CMK (cell line): ENCODE measurements around the gene EPDR1.
"Not testable (repeated sequence)": the region's sequence is repeated elsewhere in the genome, so short reads cannot be mapped to it uniquely, and the experiment has no call there.

Experiments used
- DNase-seq: peaks from one replicate; pipeline ENCODE4 v3.0.0-alpha.2; 2010; ENCODE audit warnings: low read depth

Gene EPDR1

DNA sequence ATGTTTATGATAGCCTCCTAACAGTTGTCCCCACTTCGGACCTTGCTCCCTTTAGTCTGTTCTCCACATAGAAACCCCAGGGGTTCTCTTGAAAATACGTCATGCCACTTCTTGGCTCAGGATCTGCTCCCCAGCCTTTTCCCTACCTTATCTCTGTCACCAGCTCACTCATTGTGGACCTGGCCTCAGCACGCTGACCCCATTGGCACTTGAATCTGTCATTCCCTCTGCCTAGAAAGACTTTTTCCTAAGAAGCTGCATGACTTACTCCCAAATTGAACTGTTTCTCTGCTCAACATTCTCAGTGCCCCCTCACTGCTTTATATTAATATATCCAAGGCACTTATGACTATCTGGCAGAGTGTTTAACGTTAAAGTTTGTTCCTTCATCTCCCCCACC lies 8.4 kb downstream of the EPDR1 start:
- no peak for DNase-seq

DNA sequence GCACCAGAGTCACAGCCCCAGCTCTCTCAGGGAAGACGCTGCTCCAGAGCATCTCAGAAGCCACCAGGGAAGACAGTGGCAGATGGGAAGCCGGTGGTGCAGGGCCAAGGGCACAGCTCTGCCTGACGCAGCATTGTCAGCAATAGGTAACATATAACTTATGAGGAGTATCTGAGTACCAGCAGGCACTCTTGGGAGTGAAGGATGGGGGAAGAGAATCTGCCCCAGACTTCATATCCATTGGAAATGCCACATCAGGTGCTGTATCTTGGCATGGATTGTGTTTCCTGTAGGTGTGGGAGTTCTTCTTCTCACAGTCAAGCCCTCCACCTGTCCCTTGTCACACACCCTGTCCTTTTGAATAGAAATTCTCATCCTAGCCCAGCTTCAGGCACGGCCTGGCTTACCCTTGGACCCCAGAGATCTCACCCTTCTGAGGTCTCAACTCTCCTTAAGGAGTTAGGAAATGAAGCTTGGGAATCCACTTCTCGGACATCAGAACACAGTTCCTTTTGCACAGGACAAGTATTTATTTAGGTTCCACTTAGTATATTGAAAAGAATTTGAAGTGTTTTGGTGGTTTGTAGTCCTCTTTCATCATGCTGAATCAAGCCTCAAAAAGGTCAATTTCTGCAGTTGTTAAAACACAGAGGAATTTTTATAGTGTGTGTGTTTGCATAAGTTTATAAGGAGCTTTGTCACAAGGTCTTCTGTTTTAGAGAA lies 9.9 kb downstream of the EPDR1 start:
- no peak for DNase-seq

DNA sequence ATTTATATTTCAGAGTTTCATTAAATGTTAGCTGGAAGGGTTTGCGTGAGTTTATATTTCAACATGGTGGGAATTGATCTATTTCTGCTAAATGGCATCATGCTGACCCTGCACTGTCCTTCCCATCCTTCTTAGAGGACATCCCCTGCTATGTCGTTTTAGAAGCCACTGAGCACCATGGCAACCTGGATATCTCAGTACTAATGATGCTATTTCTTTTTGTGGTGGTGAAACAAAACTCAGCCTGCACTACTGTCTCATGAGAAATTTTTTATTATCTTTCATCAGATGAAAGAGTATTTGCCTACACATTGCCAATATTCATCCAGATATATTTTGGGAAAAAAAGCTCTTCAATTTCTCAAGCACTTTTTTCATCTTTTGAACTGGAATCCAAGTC lies 12.1 kb downstream of the EPDR1 start:
- no peak for DNase-seq

DNA sequence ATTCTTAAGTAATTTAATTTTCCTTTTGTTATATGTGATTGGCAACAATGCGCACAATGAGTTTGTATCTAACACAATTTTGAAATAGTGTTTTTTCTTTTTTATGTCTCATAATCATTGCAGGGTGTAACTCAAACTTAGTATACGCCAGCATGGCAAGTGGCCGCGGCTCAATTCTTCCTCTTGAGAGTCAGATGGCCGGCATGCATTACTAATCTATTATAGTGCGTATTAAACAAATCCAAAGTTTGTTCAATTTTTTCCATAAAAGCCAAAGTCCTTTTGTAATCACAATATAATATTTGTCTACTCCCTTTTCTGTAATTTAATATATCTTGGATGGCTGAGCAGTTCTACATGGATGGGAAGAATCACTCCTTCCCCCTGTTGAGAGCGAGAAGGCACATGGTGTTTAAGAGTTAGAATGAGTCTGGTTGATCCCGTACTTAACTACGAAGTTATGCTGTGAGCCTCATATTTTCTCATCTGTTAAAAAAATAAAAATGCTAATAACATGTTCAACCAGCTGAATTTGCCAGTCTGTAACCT lies 12.7 kb downstream of the EPDR1 start:
- DNase-seq: no peak

DNA sequence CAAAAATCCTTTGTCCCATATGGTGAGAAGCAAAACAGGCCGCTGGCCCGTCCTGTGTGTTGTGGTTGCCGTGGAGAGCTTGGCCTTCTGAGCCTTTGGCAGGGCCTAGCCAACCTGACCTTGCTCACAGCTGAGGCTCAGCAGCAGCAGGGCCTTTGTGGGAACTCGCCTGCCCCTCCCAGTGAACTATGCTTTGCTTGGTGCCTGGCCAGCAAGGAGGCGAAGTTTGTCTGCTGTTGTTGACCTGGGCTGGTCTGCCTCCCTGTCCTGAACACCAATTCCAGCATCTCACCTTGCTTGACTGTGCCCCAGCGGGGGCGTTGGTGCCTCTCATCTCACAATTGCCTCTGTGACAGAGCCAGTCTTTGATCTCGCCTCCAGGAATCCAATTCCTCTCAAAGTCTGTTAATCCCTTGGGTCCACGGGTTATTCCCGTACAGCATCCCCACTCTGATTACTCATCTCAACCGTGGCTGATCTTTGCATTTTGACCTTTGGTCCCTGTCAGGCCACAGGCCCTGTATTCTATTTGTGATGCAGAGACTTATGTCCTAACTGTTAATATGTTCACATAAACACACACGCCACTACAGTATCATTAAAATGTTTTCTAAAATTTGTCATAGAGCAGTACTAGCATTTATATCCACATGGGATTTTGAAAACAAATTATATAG lies 22.6 kb downstream of the EPDR1 start:
- DNase-seq: no peak

DNA sequence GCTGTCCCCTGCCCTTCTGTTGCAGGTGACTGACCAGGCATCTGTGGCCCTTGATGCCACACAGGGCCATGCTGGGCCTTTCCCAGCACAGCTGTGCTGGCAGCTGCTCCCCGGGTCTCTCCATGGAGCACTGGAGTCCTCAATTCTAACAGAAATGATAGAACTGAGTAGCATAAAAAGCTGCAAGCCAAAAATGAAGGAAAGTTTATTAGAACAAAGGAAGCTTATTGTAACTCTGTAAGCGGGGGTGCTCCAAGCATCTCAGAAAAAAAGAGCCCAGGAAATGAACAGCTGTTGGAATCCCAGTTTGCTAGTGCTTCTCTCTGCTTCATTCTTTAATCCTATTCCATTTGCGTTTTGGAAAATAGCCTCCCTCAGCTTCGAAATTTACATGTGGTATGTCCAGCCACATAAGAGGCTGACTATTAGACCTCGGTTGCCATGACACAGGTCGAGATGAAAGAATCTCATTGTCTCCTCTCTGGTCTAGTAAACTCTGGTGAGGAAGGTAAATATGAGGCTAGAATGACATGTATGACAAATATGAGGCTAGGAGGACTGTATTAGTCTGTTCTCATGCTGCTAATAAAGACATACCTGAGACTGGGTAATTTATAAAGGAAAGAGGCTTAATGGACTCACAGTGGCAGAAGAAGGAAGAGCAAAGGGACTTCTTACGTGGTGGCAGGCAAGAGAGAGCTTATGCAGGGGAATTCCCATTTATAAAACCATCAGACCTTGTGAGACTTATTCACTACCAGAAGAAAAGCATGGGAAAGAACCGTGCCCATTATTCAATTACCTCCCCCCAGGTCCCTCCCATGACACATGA lies 23.7 kb downstream of the EPDR1 start:
- no peak for DNase-seq

DNA sequence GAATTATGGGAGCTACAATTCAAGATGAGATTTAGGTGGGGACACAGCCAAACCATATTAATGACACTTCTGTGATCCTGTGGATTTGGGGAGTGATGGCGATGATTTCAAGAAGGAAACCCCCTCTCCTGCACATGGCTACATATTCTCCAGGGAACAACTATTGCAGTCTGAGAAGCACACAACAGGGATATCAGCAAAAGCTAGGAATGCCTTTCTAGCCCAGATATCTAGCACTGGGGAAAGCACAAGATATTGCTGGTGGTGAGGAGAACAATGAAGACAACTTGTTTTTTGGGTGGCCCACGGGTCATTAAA lies 24.3 kb downstream of the EPDR1 start:
- DNase-seq: no peak

DNA sequence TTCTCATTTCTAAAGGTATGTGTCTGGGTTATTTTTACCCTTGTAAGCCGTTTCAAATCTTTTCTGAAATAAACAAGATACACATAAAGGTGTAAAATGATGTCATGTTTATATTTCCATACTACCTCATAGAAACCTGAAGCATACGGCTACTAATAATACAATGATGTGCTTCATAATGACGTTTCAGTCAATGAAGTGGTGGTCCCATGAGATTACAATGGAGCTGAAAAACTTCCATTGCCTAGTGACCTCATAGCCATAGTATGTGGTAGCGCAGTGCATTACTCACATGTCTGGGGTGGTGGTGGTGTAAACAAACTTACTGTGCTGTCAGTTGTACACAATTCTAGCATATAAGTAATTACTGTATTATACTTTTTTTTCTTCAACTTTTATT lies 24.9 kb downstream of the EPDR1 start:
- no peak for DNase-seq

DNA sequence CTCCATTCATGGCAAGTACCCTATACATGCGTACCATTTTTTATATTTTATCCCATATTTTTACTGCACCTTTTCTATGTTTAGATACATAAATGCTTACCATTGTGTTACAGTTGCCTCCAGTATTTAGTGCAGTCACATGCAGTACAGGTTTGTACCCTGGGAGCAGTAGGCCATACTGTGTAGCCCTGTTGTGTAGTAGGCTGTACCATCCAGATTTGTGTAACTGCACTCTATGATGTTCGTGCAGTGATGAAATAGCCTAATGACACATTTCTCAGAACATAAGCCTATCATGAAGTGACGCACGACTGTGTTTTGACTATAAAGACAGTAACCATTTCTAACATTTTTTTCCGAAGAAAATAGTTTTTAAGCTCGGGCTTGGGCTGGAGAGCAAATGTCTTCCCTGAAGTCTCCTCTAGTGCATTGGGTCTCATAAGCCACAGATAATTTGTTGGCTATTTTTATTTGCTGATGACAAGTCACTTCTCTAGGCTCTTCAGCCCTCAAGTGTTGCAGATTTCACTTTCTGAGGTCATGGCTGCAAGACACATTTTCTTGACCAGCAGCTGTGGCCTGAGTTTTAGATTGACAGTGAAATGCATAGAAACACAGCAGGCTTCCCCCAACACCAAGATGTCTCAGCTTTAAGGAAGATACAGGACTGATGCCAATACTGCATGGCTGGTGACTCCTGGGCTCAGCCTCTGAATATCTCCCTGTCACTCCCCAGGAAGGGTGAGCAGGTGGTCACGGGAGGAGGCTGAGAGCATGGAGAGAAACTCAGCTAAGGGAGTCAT lies 26.9 kb downstream of the EPDR1 start:
- DNase-seq: no peak

DNA sequence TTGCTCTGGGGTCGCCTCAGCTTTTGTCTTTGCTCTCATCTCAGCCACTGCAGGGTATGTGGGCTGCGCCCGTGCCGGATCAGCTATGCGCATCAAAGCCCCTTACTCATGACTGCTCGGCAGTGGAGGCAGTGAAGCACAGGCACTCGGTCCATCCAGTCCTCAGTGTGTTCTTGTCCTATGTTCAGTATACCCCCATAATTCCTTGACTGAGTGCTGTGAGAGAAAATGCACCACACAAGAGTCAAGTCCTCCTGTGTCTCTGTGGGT lies 27.4 kb downstream of the EPDR1 start:
- no peak for DNase-seq

DNA sequence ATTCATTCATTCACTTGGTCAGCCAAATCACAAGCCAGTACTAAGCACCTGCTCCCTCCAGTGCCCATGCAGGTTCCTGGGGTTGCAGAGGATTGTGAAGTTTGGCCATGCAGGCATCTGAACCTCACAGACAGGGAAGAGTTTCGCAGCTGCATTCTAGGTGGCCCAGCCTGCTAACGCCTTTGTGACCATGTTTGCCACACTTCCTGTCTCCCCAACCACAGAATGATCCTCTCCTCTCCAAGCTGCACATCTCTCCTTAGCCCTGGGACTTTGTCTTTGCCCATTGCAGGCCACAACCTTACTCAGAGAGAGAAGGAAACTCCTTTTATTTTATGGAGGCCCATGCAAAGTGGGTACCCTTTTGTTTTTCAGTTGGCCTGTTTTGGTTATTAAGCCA lies 31.8 kb downstream of the EPDR1 start:
- peak; percentile 14 for DNase-seq

DNA sequence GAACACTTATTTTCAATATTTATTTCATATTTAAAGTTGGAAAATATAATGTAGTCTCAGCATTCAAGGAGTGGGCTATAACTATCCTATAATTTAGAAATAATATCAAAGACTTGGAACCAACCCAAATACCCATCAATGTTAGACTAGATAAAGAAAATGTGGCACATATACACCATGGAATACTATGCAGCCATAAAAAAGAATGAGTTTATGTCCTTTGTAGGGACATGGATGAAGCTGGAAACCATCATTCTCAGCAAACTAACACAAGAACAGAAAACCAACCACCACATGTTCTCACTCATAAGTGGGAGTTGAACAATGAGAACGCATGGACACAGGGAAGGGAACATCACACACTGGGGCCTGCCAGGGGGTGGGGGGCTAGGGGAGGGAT lies 33.8 kb downstream of the EPDR1 start:
- not testable (repeated sequence) for DNase-seq

DNA sequence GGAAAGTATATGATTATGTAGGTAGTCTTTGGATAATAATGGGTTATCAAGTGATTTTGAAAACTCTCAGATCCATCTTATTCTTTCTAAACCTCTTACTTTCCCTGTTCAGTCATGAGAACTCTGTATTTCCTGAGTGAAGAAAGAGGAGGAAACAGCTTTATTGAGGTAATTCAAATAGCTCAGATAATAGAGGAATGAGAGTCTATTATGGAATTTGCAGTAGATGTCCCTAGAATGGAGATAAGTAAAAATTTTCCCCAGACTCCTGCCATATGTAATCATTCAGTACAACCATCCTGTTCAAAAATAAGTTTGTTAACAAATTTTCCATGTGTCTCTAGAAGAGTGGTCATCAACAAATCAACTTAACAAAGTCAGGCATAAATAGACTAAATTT lies 36.4 kb downstream of the EPDR1 start:
- no peak for DNase-seq

DNA sequence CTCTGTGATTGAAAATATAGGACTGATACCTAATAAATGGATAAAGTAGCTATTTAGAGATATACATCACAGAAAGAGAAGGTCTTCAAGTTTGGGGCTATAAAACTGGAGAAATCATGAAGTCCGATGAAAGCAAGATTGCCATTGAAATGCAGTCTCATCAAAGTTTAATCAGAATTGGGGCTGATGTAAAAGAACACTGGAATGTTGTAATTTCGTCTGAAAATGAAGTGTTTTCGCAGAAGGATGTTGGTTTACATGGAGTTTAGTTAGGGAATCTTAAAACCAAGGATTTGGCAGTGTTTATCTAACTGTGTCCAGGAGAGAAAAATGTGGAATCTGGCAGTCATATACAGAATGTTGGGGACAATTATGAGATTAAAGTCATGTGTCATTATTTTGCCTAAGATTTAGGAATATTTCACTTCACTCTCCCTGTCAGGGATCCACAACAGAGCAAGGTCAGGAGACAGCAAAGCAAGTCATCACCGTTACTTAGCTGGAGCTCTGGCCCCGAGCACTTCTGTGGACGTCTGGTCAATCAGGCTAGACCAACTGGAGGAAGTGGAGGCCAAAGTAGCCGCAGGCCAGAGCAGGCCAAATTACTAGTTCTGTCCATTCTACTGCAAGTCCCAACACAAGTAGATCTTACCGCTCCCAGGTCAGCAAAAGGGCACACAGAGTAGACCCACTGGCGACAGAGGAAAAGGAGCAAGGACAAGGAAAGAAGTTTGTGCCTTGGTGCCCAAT lies 37.0 kb downstream of the EPDR1 start:
- DNase-seq: no peak

DNA sequence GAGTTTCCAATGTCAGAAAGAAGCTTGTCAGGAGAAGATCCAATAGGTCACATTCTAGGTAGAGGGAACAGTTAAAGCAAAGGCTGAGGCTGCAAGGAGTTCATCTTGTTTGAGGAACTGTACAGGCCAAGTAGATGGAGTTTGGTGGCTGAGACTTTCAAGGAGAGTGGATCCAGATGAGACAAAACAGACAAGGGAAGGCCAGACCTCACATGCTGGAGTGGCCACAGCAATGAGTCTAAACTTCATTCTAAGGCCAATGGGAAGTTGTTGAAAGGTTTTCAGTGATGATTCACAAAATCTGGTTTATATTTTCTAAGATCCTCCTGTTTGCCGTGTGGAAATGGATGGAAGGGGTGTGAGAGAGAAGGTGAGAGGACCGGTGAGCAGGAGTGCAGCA lies 40.0 kb downstream of the EPDR1 start:
- DNase-seq: no peak

DNA sequence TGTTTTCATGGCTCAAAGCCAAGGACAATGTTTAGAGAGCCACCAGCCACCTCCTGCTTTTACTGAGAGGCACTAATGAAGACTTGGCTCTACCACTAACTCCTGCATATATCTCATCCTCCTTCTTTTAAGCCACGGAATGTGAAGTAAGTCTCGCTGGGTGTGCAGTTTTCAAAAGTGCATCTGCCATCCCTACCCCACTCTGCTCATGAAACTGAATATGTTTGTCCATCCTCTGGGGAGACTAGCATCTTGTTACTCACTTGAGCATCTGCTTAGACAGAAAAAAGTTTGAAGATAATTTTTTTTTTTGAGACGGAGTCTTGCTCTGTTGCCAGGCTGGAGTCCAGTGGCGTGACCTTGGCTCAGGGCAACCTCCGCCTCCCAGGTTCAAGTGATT lies 40.8 kb downstream of the EPDR1 start:
- DNase-seq: no peak

DNA sequence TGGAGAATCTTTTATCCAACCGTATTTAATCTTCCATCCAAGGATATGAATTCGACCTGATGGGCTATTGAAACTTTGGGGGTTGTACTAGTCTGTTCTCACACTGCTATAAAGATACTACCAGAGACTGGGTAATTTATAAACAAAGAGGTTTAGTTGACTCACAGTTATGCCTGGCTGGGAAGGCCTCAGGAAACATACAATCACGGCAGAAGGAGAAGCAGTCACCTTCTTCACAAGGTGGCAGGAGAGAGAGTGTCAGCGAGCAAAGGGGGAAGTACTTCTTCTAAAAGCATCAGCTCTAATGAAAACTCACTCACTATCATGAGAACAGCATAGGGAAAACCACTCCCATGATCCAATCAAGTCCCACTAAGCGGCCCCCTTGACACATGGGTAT lies 43.8 kb downstream of the EPDR1 start:
- no peak for DNase-seq

DNA sequence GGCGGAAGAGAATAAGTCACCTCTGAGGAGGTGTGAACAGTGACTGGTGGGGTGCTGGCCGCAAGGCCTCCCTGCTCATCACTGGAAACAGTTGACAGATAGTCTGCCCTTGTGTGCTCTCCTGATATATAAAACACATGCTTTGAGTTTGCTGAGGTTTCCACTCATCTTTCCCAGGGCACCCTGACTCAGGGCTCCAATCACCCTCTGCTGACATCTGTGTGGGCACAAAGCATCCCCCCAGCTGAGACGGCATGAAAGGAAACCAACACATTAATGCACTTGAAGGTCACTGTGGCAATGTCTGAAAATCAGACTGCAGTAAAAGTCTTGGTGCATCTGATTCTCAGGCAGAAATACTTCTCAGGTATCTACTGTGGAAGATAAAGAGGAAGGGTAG lies 49.8 kb downstream of the EPDR1 start:
- no peak for DNase-seq

DNA sequence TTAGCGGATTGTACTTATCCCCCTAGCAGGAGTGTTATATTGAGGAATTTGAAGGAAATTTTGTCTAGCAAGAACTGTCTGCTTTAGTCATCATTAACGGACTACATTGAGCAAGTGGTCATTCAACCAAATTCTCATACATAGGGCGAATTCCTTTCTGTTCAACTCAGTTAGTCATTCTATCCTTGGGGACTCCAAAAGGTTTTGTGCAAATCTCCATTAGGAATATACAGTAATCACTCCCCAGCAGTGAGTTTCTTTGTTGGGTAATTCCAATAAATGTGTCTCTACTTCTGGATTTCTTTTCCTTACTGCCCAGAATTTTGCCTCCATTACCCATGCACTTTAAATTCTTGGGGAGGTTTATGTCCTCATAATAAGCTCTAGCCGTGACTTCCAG lies 51.1 kb downstream of the EPDR1 start:
- DNase-seq: no peak

DNA sequence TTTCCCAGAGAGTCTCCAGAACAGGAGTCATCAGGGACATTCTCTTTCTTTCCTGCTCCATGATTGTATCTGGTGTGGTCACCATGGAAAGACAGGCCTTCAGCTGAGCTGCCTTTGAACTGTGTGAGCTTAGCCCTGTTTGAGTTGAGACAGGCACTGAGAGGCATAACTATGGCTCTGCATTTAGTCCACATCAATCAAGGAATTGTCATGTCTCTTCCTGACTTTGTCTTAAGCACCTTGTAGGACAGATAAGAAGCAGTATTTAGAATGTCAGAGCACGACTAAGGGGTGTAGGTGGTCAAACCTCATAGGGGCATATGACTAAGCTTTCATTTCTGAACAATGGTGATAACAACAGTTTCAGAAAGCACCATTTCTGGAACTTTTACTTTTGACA lies 53.5 kb downstream of the EPDR1 start:
- DNase-seq: no peak

DNA sequence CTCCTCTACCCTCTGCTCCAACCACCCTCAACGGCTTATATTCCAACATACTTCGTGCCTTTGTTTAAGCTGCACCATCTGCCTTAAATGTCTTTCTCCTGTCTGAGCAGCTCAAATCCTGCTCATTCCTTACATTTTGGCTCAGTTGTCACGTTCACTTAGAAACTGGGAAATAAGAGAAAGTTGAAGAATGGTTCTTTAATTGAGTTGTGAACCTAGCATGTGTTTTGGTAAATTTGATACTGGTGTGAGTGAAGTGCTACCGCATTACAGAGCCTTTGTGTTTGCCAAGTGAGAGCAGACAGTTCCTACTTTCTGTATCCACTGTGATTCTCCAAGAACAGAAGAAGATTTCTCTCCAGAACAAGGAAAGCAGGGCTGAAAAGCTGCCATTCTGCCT lies 54.3 kb downstream of the EPDR1 start:
- DNase-seq: no peak

DNA sequence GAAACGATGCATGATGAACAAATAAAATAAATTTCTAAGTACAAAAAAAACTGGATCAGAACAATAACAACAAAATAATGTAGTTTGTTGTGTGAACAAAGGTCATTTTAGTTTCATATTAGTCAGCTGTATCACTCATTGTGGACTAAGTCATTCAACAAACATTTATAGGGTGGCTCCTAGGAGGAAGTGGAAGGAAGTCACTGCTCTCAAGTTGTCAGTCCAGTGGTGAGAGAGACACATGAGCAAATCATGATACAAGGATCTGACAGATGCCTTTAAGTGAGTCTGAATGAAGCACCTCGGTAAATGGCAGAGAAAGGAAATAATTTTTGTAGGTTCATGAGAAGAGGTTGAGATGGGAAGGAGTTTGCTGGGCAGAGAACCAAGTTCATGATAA lies 56.8 kb downstream of the EPDR1 start:
- no peak for DNase-seq
